ENCODE data around the gene GBX2. TPM values are rescaled to one million over a fixed set of nuclear protein-coding genes. Genes with fewer than 3 reads are reported as not detected.

The GBX2 gene
- total RNA-seq, 1 experiment from 2014 or later: 0.31 TPM

GRCh38 chr2:236164925-236165841 lies 3.0 kb downstream of the GBX2 start:
- H3K4me2 ChIP-seq (ENCODE audit: insufficient read depth, insufficient read length, low read length): peak overlapping the region; percentile 56

More at GRCh38 chr2:236164925-236165841, 3.0 kb downstream of the GBX2 start:
- Histone ChIP-seq H4K91ac (ENCODE audit: insufficient read length, low read depth, low read length) (no peak overlapping the region), H3K27me3 (ENCODE audit: insufficient read depth, low read length) (peaks cover 79% of the 10 kb centered on the region), H3K14ac (ENCODE audit: insufficient read depth, low read length) (no peak overlapping the region), H2BK5ac (ENCODE audit: insufficient read length, low read length) (no peak overlapping the region), H3K9ac (ENCODE audit: extremely low read depth, insufficient read length, low read length) (no peak overlapping the region), H3K79me2 (ENCODE audit: insufficient read depth, low read length) (no peaks in the 10 kb centered on the region), H2BK15ac (ENCODE audit: low read depth, low read length) (no peak overlapping the region), H3K4ac (ENCODE audit: low read depth, low read length) (no peak overlapping the region), H2AK5ac (ENCODE audit: insufficient read length, low read length) (no peak overlapping the region), H4K8ac (replicated peaks; ENCODE audit: insufficient read length, low read depth, low read length) (no peak overlapping the region), H3T11ph (ENCODE audit: low read length) (no peak overlapping the region), H4K5ac (ENCODE audit: insufficient read length, low read depth, low read length) (no peak overlapping the region), H3K23me2 (ENCODE audit: insufficient read length, low read depth, low read length, poor library complexity, severe bottlenecking) (peaks cover 20% of the 10 kb centered on the region), H2BK12ac (ENCODE audit: insufficient read length, low read depth, low read length) (no peak overlapping the region), H2BK120ac (ENCODE audit: low read depth, low read length, poor library complexity, severe bottlenecking) (no peak overlapping the region), H3K27ac (ENCODE audit: insufficient read length, low read depth, low read length) (no peak overlapping the region), H3K18ac (ENCODE audit: insufficient read length, low read depth, low read length) (no peak overlapping the region), H4K20me1 (ENCODE audit: control insufficient read depth, insufficient read depth, insufficient read length) (no peaks in the 10 kb centered on the region), H3K79me1 (ENCODE audit: insufficient read depth, low read depth, low read length, poor library complexity, severe bottlenecking) (no peaks in the 10 kb centered on the region), H3K9me3 (ENCODE audit: control insufficient read depth, low read depth, low read length) (no peaks in the 10 kb centered on the region), H2AFZ (ENCODE audit: low read length) (no peak overlapping the region), H2BK20ac (ENCODE audit: low read depth, low read length, poor library complexity, severe bottlenecking) (no peak overlapping the region), H3K23ac (ENCODE audit: insufficient read length, low read depth, low read length) (no peak overlapping the region), H3K4me1 (ENCODE audit: insufficient read depth, low read length) (peaks cover 4% of the 10 kb centered on the region; the same call in 1 of the 2 replicates), H3K56ac (ENCODE audit: insufficient read length, low read depth, low read length) (no peak overlapping the region)
- peak overlapping the region; percentile 51 to 81 for H3K4me3 Mint-ChIP-seq
- no peak overlapping the region for H3K27ac Mint-ChIP-seq
- no CpG with 5 or more reads among the region's 18 CpGs for WGBS (ENCODE audit: extremely low coverage, insufficient read length, low lambda C conversion rate)
- no peak for TF ChIP-seq CTCF (conservative IDR thresholded peaks at IDR 0.05)
- H3K4me1 Mint-ChIP-seq: peaks cover 44 to 52% of the 10 kb centered on the region in 2 experiments
- H3K36me3 Mint-ChIP-seq (ENCODE audit: insufficient read depth in 1 of 3, low read depth in 3 of 3): peaks cover 0 to 2% (median 0%) of the 10 kb centered on the region in 3 experiments; a peak in 2 of 7 replicates
- peaks cover 93% of the 10 kb centered on the region for H3K27me3 Mint-ChIP-seq (ENCODE audit: low read depth)
- H3K9me3 Mint-ChIP-seq: peaks cover 0 to 6% of the 10 kb centered on the region in 2 experiments; a peak in 2 of 5 replicates
- no peak for DNase-seq
